Adrenal gland (tissue), 12 donors: ENCODE results near the gene TTLL1. TPM values are rescaled to one million over a fixed set of nuclear protein-coding genes. Genes with fewer than 3 reads are reported as not detected.

Experiments
- DNase-seq, 7 donors: peaks; one replicate each; pipeline ENCODE4 v3.0.0-alpha.2; 2019 to 2020
- H3K27ac ChIP-seq, 5 donors: fragments of 200-600 bp; sonication (generic) in 4 of 5; 1 replicate in 3 of 5; 2 replicates in 2 of 5; pipeline versions ENCODE4 v1.5.1 to v1.8.0; 2016 to 2020; ENCODE audit warnings: mild to moderate bottlenecking in 1 of 5
- H3K27me3 ChIP-seq: fragments of 200-600 bp; 2 replicates; pipeline ENCODE4 v1.8.0; 2021
- H3K36me3 ChIP-seq, 2 donors: fragments of 200-600 bp; replicated peaks in 1 of 2; 1 replicate in 1 of 2; 2 replicates in 1 of 2; pipeline versions ENCODE4 v1.5.1 to v1.8.0; 2018 to 2022
- H3K4me1 ChIP-seq, 2 donors: fragments of 200-600 bp; replicated peaks in 1 of 2; 1 replicate in 1 of 2; 2 replicates in 1 of 2; pipeline versions ENCODE4 v1.5.1 to v1.8.0; 2018 to 2021
- H3K4me3 ChIP-seq, 4 donors: fragments of 200-600 bp; sonication (generic) in 3 of 4; one replicate each; pipeline ENCODE4 v1.5.1; 2016 to 2018
- H3K9me3 ChIP-seq, 3 donors: fragments of 200-600 bp; sonication (generic) in 1 of 3; replicated peaks in 1 of 3; 1 replicate in 2 of 3; 2 replicates in 1 of 3; pipeline versions ENCODE4 v1.5.1 to v1.8.0; 2016 to 2021
- POLR2A ChIP-seq, 2 donors: fragments of 450-650 bp; IDR thresholded peaks; one replicate each; pipeline ENCODE4 v1.6.1; 2017; ENCODE audit warnings: antibody characterized with exemption in 2 of 2, mild to moderate bottlenecking in 2 of 2, moderate library complexity in 1 of 2
- WGBS, 4 donors: extraction: QIAGEN DNeasy Blood & Tissue Kit in 2 of 4; methylation state at CpG; one replicate each; pipeline versions ENCODE4 v1.1.5 to v1.1.7; 2013 to 2017; 5-methylcytosine and 5-hydroxymethylcytosine counted together
- intact Hi-C, 2 donors: fragments of 100-400 bp; cut with DNase I; formaldehyde crosslinking; loops; one replicate each; pipeline versions ENCODE4 v1.14.1 to v1.15.0; 2022 to 2023
- polyA plus RNA-seq, 3 donors: library from polyadenylated mRNA; stranded (reverse); fragments of 200-250 nt in 2 of 3; fragments of 350-450 nt in 1 of 3; fragmentation: Illumina TruSeq in 1 of 3; extraction: RNeasy Lipid Tissue Mini Kit (QIAGEN cat#74804) in 1 of 3; gene quantifications; one replicate each; pipeline ENCODE4 v1.2.3, GENCODE V29; 2013 to 2014
- total RNA-seq, 9 donors: library from RNA; depleted of rRNA in 4 of 9; stranded (reverse); fragments of >200 nt in 4 of 9; fragments of 120-200 nt in 1 of 9; fragmentation: NEBNext Ultra II Directional in 1 of 9; extraction: Animal tissue kit (Norgen Biotek cat#: 25700) in 1 of 9; gene quantifications; one replicate each; pipeline versions ENCODE4 v1.1.0 to v1.2.4, GENCODE V29; 2013 to 2023
- TF ChIP-seq, protein P1 (sequence below), 6 experiments: fragments of 450-650 bp in 4 of 6; fragments of 200-600 bp in 2 of 6; sonication (generic) in 1 of 6; IDR thresholded peaks; 1 replicate in 5 of 6; 2 replicates in 1 of 6; pipeline versions ENCODE4 v1.5.1 to v1.8.0; 2016 to 2021; ENCODE audit warnings: antibody characterized with exemption in 6 of 6, mild to moderate bottlenecking in 2 of 6, moderate library complexity in 1 of 6
- donor health status: healthy with polysubstance abuse.
- donor health status: Bipolar disorder and iron deficiency.
- donor health status: DM: yes; HTN: yes; CAD: no.
- donor health status: DM: no; HTN: no; CAD: no.
- donor health status: DM: no; HTN: no; CAD: no.
- donor health status: DM: yes; HTN: yes; CAD: no.

Gene TTLL1
- total and polyA plus RNA-seq, 12 donors, result 5.0 to 14.1 (median 8.3) TPM

DNA sequence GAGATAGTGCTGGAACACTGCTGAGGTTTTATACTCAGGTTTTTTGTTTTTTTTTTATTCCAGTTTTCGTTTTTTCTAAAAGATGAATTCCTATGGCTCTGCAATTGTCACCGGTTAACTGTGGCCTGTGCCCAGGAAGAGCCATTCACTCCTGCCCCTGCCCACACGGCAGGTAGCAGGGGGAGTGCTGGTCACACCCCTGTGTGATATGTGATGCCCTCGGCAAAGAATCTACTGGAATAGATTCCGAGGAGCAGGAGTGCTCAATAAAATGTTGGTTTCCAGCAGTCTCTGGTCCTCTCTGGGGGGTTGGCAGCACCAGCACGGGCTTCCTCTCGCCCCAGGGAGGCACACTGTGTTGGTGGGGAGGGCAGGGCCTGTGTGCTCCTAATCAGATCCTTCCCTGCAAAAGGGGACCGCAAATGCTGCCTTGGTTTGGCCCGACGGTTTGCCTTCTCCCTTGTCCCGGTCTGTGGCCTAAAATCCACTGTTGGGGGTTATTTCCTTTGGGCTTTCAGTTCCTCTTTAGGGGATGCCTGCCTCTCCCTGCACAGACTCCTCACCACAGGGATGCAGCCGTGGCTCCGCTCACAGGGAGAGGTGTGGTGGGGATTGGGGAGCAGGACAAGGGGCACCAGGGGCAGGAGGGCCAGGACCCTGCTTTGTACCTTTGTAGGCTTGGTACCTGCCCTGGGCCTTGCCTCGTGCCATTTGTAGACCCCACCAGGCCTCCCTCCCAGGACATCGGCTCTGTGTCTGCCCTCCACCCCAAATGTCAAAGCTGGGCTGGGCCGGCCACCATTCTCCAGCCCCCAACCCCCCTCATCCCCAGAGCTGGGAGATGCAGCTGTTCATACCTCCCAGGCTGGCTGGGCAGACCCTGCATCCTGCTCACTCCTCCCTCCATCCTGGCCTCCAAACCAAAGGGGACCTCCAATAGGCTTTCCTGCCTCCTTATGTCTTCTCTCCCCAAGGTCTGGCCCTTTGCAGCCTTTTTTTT is 40.5 kb upstream of the TTLL1 start:
- H3K36me3 ChIP-seq, result peaks cover 0 to 19% of the 10 kb centered on the region in 2 donors
- no peak overlapping the region for H3K4me3 ChIP-seq
- H3K9me3 ChIP-seq, result no peaks in the 10 kb centered on the region
- H3K4me1 ChIP-seq, result no peaks in the 10 kb centered on the region
- WGBS, 4 donors, result 65 to 70% (median 68%) methylated on average over 15 to 16 of the region's 16 CpGs
- no peaks in the 10 kb centered on the region for H3K27me3 ChIP-seq
- no peak for DNase-seq
- TF ChIP-seq POLR2A (IDR thresholded peaks at IDR 0.05), result no peak
- TF ChIP-seq, protein P1, sequence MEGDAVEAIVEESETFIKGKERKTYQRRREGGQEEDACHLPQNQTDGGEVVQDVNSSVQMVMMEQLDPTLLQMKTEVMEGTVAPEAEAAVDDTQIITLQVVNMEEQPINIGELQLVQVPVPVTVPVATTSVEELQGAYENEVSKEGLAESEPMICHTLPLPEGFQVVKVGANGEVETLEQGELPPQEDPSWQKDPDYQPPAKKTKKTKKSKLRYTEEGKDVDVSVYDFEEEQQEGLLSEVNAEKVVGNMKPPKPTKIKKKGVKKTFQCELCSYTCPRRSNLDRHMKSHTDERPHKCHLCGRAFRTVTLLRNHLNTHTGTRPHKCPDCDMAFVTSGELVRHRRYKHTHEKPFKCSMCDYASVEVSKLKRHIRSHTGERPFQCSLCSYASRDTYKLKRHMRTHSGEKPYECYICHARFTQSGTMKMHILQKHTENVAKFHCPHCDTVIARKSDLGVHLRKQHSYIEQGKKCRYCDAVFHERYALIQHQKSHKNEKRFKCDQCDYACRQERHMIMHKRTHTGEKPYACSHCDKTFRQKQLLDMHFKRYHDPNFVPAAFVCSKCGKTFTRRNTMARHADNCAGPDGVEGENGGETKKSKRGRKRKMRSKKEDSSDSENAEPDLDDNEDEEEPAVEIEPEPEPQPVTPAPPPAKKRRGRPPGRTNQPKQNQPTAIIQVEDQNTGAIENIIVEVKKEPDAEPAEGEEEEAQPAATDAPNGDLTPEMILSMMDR (IDR thresholded peaks at IDR 0.05), result no peak
- no peak overlapping the region for H3K27ac ChIP-seq
- intact Hi-C loops, result no loop called here

DNA sequence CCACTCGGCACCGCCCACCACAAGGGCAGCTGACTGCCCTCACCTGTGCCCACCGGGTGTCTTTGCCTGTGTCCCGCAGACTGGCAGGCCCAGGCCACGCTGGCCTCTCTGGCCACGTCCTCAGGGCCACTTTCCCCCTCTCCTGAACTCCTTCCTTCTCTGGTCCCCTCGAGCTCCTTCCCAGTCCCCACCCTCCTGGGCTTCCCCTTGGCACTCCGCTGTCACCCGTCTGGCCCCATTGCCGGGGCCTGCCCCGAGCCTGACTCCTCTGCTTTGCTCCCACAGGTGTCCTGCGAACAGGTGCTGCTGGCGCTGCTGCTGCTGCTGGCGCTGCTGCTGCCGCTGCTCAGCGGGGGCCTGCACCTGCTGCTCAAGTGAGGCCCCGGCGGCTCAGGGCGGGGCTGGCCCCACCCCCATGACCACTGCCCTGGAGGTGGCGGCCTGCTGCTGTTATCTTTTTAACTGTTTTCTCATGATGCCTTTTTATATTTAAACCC is 39.8 kb upstream of the TTLL1 start:
- WGBS, 4 donors, result 69 to 77% (median 74%) methylated on average over 12 to 20 of the region's 20 CpGs
- Histone ChIP-seq H3K4me3 (no peak overlapping the region), H3K27me3 (no peaks in the 10 kb centered on the region), H3K27ac (no peak overlapping the region), H3K9me3 (no peaks in the 10 kb centered on the region), H3K4me1 (no peaks in the 10 kb centered on the region), H3K36me3 (peaks cover 0 to 12% of the 10 kb centered on the region in 2 donors)
- no peak for DNase-seq
- intact Hi-C loops, result no loop called here
- TF ChIP-seq, protein P1 (IDR thresholded peaks at IDR 0.05), result no peak
- TF ChIP-seq POLR2A (IDR thresholded peaks at IDR 0.05), result no peak

DNA sequence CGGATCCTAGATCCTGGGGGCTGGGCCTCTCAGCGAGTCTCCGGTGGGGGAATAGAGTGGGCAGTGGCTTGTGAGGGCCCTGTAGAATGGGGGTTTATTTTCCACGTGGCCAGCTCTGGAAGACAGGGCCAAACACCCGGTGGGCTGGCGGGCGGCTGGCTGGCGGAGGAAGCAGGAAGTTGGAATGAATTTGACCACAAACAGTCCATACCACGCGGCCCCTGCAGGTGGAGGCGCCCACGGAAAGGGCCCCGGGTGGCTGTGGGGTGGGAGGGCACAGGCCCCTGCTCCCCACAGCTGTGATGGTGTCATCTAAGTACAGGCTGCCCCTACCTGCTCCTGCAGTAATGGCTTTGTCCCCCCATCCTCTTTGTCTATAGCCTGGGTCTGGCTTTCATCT is 38.9 kb upstream of the TTLL1 start:
- no peaks in the 10 kb centered on the region for H3K9me3 ChIP-seq
- intact Hi-C loops, result no loop called here
- no peaks in the 10 kb centered on the region for H3K4me1 ChIP-seq
- WGBS, 4 donors, result 61 to 86% (median 73%) methylated on average over 8 to 13 of the region's 13 CpGs
- no peak overlapping the region for H3K27ac ChIP-seq
- no peaks in the 10 kb centered on the region for H3K27me3 ChIP-seq
- peaks cover 0 to 7% of the 10 kb centered on the region in 2 donors for H3K36me3 ChIP-seq
- DNase-seq, result no peak
- TF ChIP-seq POLR2A (IDR thresholded peaks at IDR 0.05), result no peak
- TF ChIP-seq, protein P1 (IDR thresholded peaks at IDR 0.05), result no peak
- H3K4me3 ChIP-seq, result no peak overlapping the region

DNA sequence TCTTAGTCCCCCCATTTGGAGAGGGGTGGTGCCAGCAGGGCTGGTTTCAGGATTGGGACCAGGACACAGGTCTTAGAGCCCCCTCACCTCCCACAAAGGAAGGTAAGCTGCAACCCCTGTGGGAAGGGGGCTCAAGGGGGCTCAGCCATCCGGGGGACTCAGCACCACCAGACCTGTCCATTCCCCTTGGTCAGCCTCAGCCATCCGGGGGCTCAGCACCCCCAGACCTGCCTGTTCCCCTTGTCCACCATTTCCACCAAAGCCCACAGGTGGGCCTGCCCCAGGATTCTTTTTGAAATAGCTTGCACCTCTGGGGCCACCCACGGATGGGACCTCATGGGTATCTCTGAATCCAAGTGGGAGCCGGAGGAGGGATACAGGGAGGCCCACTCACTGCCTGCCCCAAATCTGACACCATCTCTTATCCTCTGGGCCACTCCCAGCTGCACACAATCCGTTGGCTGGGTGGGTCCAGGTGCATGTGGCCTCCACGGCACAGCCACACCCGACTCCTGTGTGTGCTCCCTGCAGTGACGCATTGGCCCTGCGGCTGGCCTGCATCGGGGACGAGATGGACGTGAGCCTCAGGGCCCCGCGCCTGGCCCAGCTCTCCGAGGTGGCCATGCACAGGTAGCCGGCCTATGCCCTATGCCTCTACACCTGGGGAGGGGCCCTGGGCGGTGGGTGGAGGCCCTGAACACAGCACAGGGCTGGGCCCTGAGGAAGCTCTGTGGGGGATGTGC is 38.1 kb upstream of the TTLL1 start:
- H3K4me3 ChIP-seq, result no peak overlapping the region
- H3K9me3 ChIP-seq, result no peaks in the 10 kb centered on the region
- no peaks in the 10 kb centered on the region for H3K27me3 ChIP-seq
- no peaks in the 10 kb centered on the region for H3K4me1 ChIP-seq
- no peak overlapping the region for H3K27ac ChIP-seq
- TF ChIP-seq POLR2A (IDR thresholded peaks at IDR 0.05), result no peak
- TF ChIP-seq, protein P1 (IDR thresholded peaks at IDR 0.05), result no peak
- intact Hi-C loops, result no loop called here
- no peaks in the 10 kb centered on the region for H3K36me3 ChIP-seq
- no peak for DNase-seq
- WGBS, 4 donors, result 76 to 93% (median 91%) methylated on average over 3 to 17 of the region's 17 CpGs; no CpG with 5 or more reads in 1 of the 4 donors
